ENCODE results near the gene COL4A6. TPM values are rescaled to one million over a fixed set of nuclear protein-coding genes. Genes with fewer than 3 reads are reported as not detected.

Gene COL4A6
- total and polyA plus RNA-seq, 2 of the 8 experiments (the other 6 are each of a cell fraction or from before 2014, with no cell fraction given) = 5.9 to 11.8 TPM

- H3K14ac ChIP-seq (ENCODE audit: insufficient read length) = no peak overlapping the region
- H2AK5ac ChIP-seq (ENCODE audit: low read depth, low read length) = no peak overlapping the region
- H4K20me1 ChIP-seq (replicated peaks in 1 of 2; ENCODE audit: control insufficient read depth in 1 of 2, insufficient read depth in 2 of 2, low read length in 2 of 2) = no peaks in the 10 kb centered on the region
- H3K56ac ChIP-seq (replicated peaks; ENCODE audit: insufficient read length, low read depth, low read length) = no peak overlapping the region
- whole genome bisulfite sequencing, 2 experiments (ENCODE audit: extremely low coverage in 1 of 2, insufficient coverage in 1 of 2, insufficient read length in 1 of 2, insufficient replicate concordance in 2 of 2, low coverage in 1 of 2, low lambda C conversion rate in 2 of 2, missing lambda C conversion rate in 1 of 2) = 86% methylated on average over 11 of the region's 18 CpGs; no CpG with 5 or more reads in 1 of the 2 experiments
- H3K9ac ChIP-seq (replicated peaks in 1 of 4; ENCODE audit: extremely low read depth in 1 of 4, low read depth in 3 of 4, low read length in 3 of 4) = no peak overlapping the region
- H3K79me2 ChIP-seq (ENCODE audit: control insufficient read depth in 1 of 2, insufficient read depth in 2 of 2, low read length in 2 of 2) = no peaks in the 10 kb centered on the region
- ChIA-PET CTCF (ENCODE audit: partially characterized antibody) (no interaction called here), POLR2A (ENCODE audit: partially characterized antibody) (no interaction called here)
- no peak for FAIRE-seq
- no peak for DNase-seq (ENCODE audit: low read depth in 1 of 2, low spot score in 2 of 2)
- H3K4me1 ChIP-seq (replicated peaks in 1 of 4; ENCODE audit: control insufficient read depth in 3 of 4, insufficient read depth in 4 of 4, low read length in 3 of 4) = peaks cover 0 to 9% (median 2%) of the 10 kb centered on the region in 4 experiments; a peak in 3 of 7 replicates
- H3K4ac ChIP-seq (replicated peaks; ENCODE audit: insufficient read length, low read depth, low read length) = no peak overlapping the region
- no peak overlapping the region for H3K4me2 ChIP-seq (ENCODE audit: insufficient read depth in 1 of 2, low read depth in 2 of 2, low read length in 2 of 2)
- H4K5ac ChIP-seq (ENCODE audit: insufficient read length, low read depth, low read length) = no peak overlapping the region
- H3K9me3 ChIP-seq (ENCODE audit: insufficient read depth in 2 of 2, low read depth in 1 of 2, low read length in 1 of 2) = no peaks in the 10 kb centered on the region
- no peaks in the 10 kb centered on the region for H3K27me3 ChIP-seq (replicated peaks in 1 of 4; ENCODE audit: control insufficient read depth in 3 of 4, extremely low read depth in 1 of 4, insufficient read depth in 3 of 4, low read length in 3 of 4)
- no peak overlapping the region for H2BK5ac ChIP-seq (ENCODE audit: low read depth, low read length)
- H4K91ac ChIP-seq (replicated peaks; ENCODE audit: insufficient read length, low read length) = no peak overlapping the region
- no peaks in the 10 kb centered on the region for H3K79me1 ChIP-seq (ENCODE audit: low read depth, low read length)
- no peak overlapping the region for H2BK20ac ChIP-seq (ENCODE audit: low read length)
- no peak overlapping the region for H3K27ac ChIP-seq (ENCODE audit: low read depth, low read length)
- no peak overlapping the region for H2BK12ac ChIP-seq (ENCODE audit: low read depth, low read length)
- no peak overlapping the region for H3K23ac ChIP-seq (ENCODE audit: insufficient read length)
- H2BK120ac ChIP-seq (replicated peaks; ENCODE audit: low read depth, low read length) = no peak overlapping the region
- H4K8ac ChIP-seq (ENCODE audit: extremely low read depth, insufficient read depth, low read length) = no peak overlapping the region
- H2BK15ac ChIP-seq (ENCODE audit: low read length) = no peak overlapping the region
- H3K4me3 ChIP-seq (ENCODE audit: extremely low read depth in 1 of 4, insufficient read depth in 2 of 4, low read depth in 3 of 4, low read length in 4 of 4) = no peak overlapping the region
- no peak overlapping the region for H2AFZ ChIP-seq (ENCODE audit: low read length)
- no peaks in the 10 kb centered on the region for H3K36me3 ChIP-seq (ENCODE audit: control insufficient read depth in 2 of 4, insufficient read depth in 4 of 4, low read length in 3 of 4)
- H3K18ac ChIP-seq (ENCODE audit: extremely low read depth, low read length) = no peak overlapping the region
- H3K23me2 ChIP-seq (ENCODE audit: low read depth, low read length) = no peaks in the 10 kb centered on the region
- TF ChIP-seq TAF7 (optimal IDR thresholded peaks at IDR 0.05; ENCODE audit: borderline replicate concordance, low read depth, low read length) (no peak), RBBP5 (IDR thresholded peaks at IDR 0.05; ENCODE audit: borderline replicate concordance, low read depth, low read length) (no peak), RNF2 (IDR thresholded peaks at IDR 0.05; ENCODE audit: borderline replicate concordance, low read depth, low read length, missing control alignments, poor library complexity, severe bottlenecking) (no peak), EP300 (IDR thresholded peaks at IDR 0.05; ENCODE audit: borderline replicate concordance in 1 of 2, low read depth in 2 of 2, low read length in 2 of 2) (no peak), YY1 (IDR thresholded peaks at IDR 0.05; ENCODE audit: low read depth, low read length) (no peak), SRF (IDR thresholded peaks at IDR 0.05; ENCODE audit: low read depth, low read length) (no peak), GABPA (IDR thresholded peaks at IDR 0.05; ENCODE audit: borderline replicate concordance, insufficient read depth, low read length) (no peak)
Observed at GRCh38 chrX:108298165-108298602, 140.0 kb downstream of the COL4A6 start.

Measured in H1 (cell line).